Neural cell (in vitro differentiated cells): Measurements from ENCODE around the gene ANKAR.

Source experiments
- CTCF ChIP-seq: fragments of 450-650 bp; IDR thresholded peaks from 2 replicates; pipeline ENCODE4 v1.5.1; 2014; ENCODE audit warnings: antibody characterized with exemption, mild to moderate bottlenecking, moderate library complexity; ENCODE audit not compliant: poor library complexity, severe bottlenecking
- EP300 ChIP-seq: fragments of 450-650 bp; conservative IDR thresholded peaks from 2 replicates; pipeline ENCODE4 v1.6.1; 2014; ENCODE audit warnings: antibody characterized with exemption, mild to moderate bottlenecking, moderate library complexity; ENCODE audit not compliant: poor library complexity, severe bottlenecking
- EZH2 ChIP-seq: fragments of 200-600, 300-800 bp; shearing (Covaris generic), sonication (generic); IDR thresholded peaks from 2 replicates; pipeline ENCODE4 v1.6.1; 2014; ENCODE audit warnings: antibody characterized with exemption, low read length, borderline replicate concordance, mild to moderate bottlenecking; ENCODE audit not compliant: insufficient read depth, poor library complexity, severe bottlenecking
- POLR2AphosphoS5 ChIP-seq: IDR thresholded peaks from 2 replicates; pipeline ENCODE4 v1.6.1; 2012
- RAD21 ChIP-seq: fragments of 450-650 bp; conservative IDR thresholded peaks from 2 replicates; pipeline ENCODE4 v1.6.1; 2014; ENCODE audit warnings: antibody characterized with exemption, mild to moderate bottlenecking, moderate library complexity
- REST ChIP-seq: IDR thresholded peaks from 2 replicates; pipeline ENCODE4 v1.6.1; 2012; ENCODE audit warnings: borderline replicate concordance
- TAF1 ChIP-seq: IDR thresholded peaks from 2 replicates; pipeline ENCODE4 v1.6.1; 2012; ENCODE audit warnings: low read depth

- TF ChIP-seq CTCF (no peak), POLR2AphosphoS5 (no peak), EP300 (no peak), EZH2 (no peak), RAD21 (no peak), TAF1 (no peak), REST (no peak)
Observed at GRCh38 chr2:189681203-189681602, 6.7 kb downstream of the ANKAR start.
